Nephron progenitor cell (in vitro differentiated cells): Measurements from ENCODE around the gene CTXN1.
A peak's percentile ranks its signal among the peaks of the same experiment; 100 is the strongest.

Experiments
- DNase-seq: peaks from one replicate; pipeline ENCODE4 v3.0.0; 2021
- H3K27ac Mint-ChIP-seq: 2 replicates; pipeline ENCODE4 v1.8.0; 2021; ENCODE audit warnings: mild to moderate bottlenecking, moderate library complexity, mixed read lengths
- H3K27me3 Mint-ChIP-seq: 2 replicates; pipeline ENCODE4 v1.8.0; 2021; ENCODE audit warnings: mild to moderate bottlenecking, low read depth, mixed read lengths; ENCODE audit not compliant: poor library complexity
- H3K36me3 Mint-ChIP-seq: 2 replicates; pipeline ENCODE4 v1.8.0; 2021; ENCODE audit warnings: low read depth, mixed read lengths
- H3K4me1 Mint-ChIP-seq: 2 replicates; pipeline ENCODE4 v1.8.0; 2021; ENCODE audit warnings: mixed read lengths
- H3K4me3 Mint-ChIP-seq: 2 replicates; pipeline ENCODE4 v1.8.0; 2021; ENCODE audit warnings: mild to moderate bottlenecking, moderate library complexity, mixed read lengths
- H3K9me3 Mint-ChIP-seq: 2 replicates; pipeline ENCODE4 v1.8.0; 2021; ENCODE audit warnings: mild to moderate bottlenecking, moderate library complexity, mixed read lengths
- CTCF ChIP-seq: fragments of 200-600 bp; sonication (generic); IDR thresholded peaks from 2 replicates; pipeline ENCODE4 v1.5.0; 2021; ENCODE audit warnings: antibody characterized with exemption

Gene CTXN1

GRCh38 chr19:7942981-7943443 is 17.1 kb upstream of the CTXN1 start:
- Mint-ChIP-seq H3K9me3 (peaks cover 3% of the 10 kb centered on the region), H3K36me3 (peaks cover 25% of the 10 kb centered on the region), H3K27ac (peak overlapping the region; percentile 100), H3K4me1 (peaks cover 20% of the 10 kb centered on the region), H3K27me3 (no peaks in the 10 kb centered on the region), H3K4me3 (peak overlapping the region; percentile 94)
- no peak for DNase-seq
- TF ChIP-seq CTCF, result no peak

GRCh38 chr19:7941895-7942596 is 16.1 kb upstream of the CTXN1 start:
- Mint-ChIP-seq H3K36me3 (peaks cover 26% of the 10 kb centered on the region), H3K4me3 (peak overlapping the region; percentile 94), H3K4me1 (peaks cover 20% of the 10 kb centered on the region), H3K9me3 (no peaks in the 10 kb centered on the region), H3K27me3 (no peaks in the 10 kb centered on the region), H3K27ac (no peak overlapping the region)
- no peak for TF ChIP-seq CTCF
- no peak for DNase-seq

GRCh38 chr19:7940841-7941240 is 14.9 kb upstream of the CTXN1 start:
- Mint-ChIP-seq H3K27ac (peak overlapping the region; percentile 92), H3K9me3 (no peaks in the 10 kb centered on the region), H3K27me3 (no peaks in the 10 kb centered on the region), H3K4me3 (peak overlapping the region; percentile 46), H3K4me1 (peaks cover 20% of the 10 kb centered on the region), H3K36me3 (peaks cover 29% of the 10 kb centered on the region)
- TF ChIP-seq CTCF, result no peak
- DNase-seq, result no peak

GRCh38 chr19:7934766-7935165 is 8.8 kb upstream of the CTXN1 start:
- DNase-seq, result no peak
- H3K4me1 Mint-ChIP-seq, result no peaks in the 10 kb centered on the region
- H3K36me3 Mint-ChIP-seq, result peaks cover 21% of the 10 kb centered on the region
- no peak overlapping the region for H3K4me3 Mint-ChIP-seq
- H3K27me3 Mint-ChIP-seq, result no peaks in the 10 kb centered on the region
- no peak for TF ChIP-seq CTCF
- H3K27ac Mint-ChIP-seq, result no peak overlapping the region
- no peaks in the 10 kb centered on the region for H3K9me3 Mint-ChIP-seq

GRCh38 chr19:7933828-7934725 is 8.1 kb upstream of the CTXN1 start:
- H3K27ac Mint-ChIP-seq, result no peak overlapping the region
- H3K4me3 Mint-ChIP-seq, result no peak overlapping the region
- peaks cover 4% of the 10 kb centered on the region for H3K4me1 Mint-ChIP-seq
- H3K36me3 Mint-ChIP-seq, result peaks cover 20% of the 10 kb centered on the region
- TF ChIP-seq CTCF, result no peak
- H3K27me3 Mint-ChIP-seq, result no peaks in the 10 kb centered on the region
- no peak for DNase-seq
- no peaks in the 10 kb centered on the region for H3K9me3 Mint-ChIP-seq
